Astrocyte (in vitro differentiated cells and primary cell): Measurements from ENCODE around the gene ABCA4. TPM values are rescaled to one million over a fixed set of nuclear protein-coding genes. Genes with fewer than 3 reads are reported as not detected.
A peak's percentile ranks its signal among the peaks of the same experiment; 100 is the strongest.

Experiments
- DNase-seq: peaks from one replicate; pipeline ENCODE4 v3.0.0-alpha.2; 2010; ENCODE audit warnings: low read depth
- FAIRE-seq: peaks from 2 replicates; lab custom pipeline; 2011; peaks lifted over from hg19 to GRCh38; lab: Jason Lieb, UNC
- H2AFZ ChIP-seq: 2 replicates; pipeline ENCODE4 v1.6.0; 2012; ENCODE audit warnings: low read depth, low read length, inconsistent platforms
- H3K27ac ChIP-seq: 2 replicates; pipeline ENCODE4 v1.5.1; 2011; ENCODE audit warnings: low read depth, low read length, inconsistent platforms
- H3K27me3 ChIP-seq: 2 replicates; pipeline ENCODE4 v1.6.0; 2011; ENCODE audit warnings: low read length, inconsistent platforms; ENCODE audit not compliant: insufficient read depth
- H3K36me3 ChIP-seq: 2 replicates; pipeline ENCODE4 v1.5.1; 2011; ENCODE audit warnings: low read length, inconsistent platforms; ENCODE audit not compliant: insufficient read depth
- H3K4me1 ChIP-seq: 2 replicates; pipeline ENCODE4 v1.5.1; 2011; ENCODE audit warnings: low read length, inconsistent platforms; ENCODE audit not compliant: insufficient read depth
- H3K4me2 ChIP-seq: 2 replicates; pipeline ENCODE4 v1.6.0; 2012; ENCODE audit warnings: low read length, inconsistent platforms
- H3K4me3 ChIP-seq: 2 replicates; pipeline ENCODE4 v1.5.1; 2011; ENCODE audit warnings: low read depth, mild to moderate bottlenecking, low read length, inconsistent platforms; ENCODE audit not compliant: insufficient read depth
- H3K79me2 ChIP-seq: 2 replicates; pipeline ENCODE4 v1.6.0; 2012; ENCODE audit warnings: mild to moderate bottlenecking, low read length, inconsistent platforms; ENCODE audit not compliant: insufficient read depth
- H3K9ac ChIP-seq: 2 replicates; pipeline ENCODE4 v1.6.0; 2012; ENCODE audit warnings: mild to moderate bottlenecking, low read length, inconsistent platforms
- H3K9me3 ChIP-seq: 2 replicates; pipeline ENCODE4 v1.5.1; 2012; ENCODE audit warnings: low read depth, mild to moderate bottlenecking, low read length, inconsistent platforms; ENCODE audit not compliant: insufficient read depth
- H4K20me1 ChIP-seq: 2 replicates; pipeline ENCODE4 v1.6.0; 2012; ENCODE audit warnings: low read length, inconsistent platforms; ENCODE audit not compliant: insufficient read depth
- H3K27ac Mint-ChIP-seq: one replicate; pipeline ENCODE4 v1.8.0; 2021; ENCODE audit warnings: mild to moderate bottlenecking, mixed read lengths; ENCODE audit not compliant: unreplicated experiment
- H3K27me3 Mint-ChIP-seq: one replicate; pipeline ENCODE4 v1.8.0; 2021; ENCODE audit warnings: low read depth, mixed read lengths; ENCODE audit not compliant: unreplicated experiment
- H3K36me3 Mint-ChIP-seq: one replicate; pipeline ENCODE4 v1.8.0; 2021; ENCODE audit warnings: low read depth, mixed read lengths; ENCODE audit not compliant: unreplicated experiment
- H3K4me1 Mint-ChIP-seq: one replicate; pipeline ENCODE4 v1.8.0; 2021; ENCODE audit warnings: low read depth, mixed read lengths; ENCODE audit not compliant: unreplicated experiment
- H3K4me3 Mint-ChIP-seq: one replicate; pipeline ENCODE4 v1.8.0; 2021; ENCODE audit warnings: mild to moderate bottlenecking, moderate library complexity, mixed read lengths; ENCODE audit not compliant: unreplicated experiment
- H3K9me3 Mint-ChIP-seq: one replicate; pipeline ENCODE4 v1.8.0; 2021; ENCODE audit warnings: mild to moderate bottlenecking, mixed read lengths; ENCODE audit not compliant: unreplicated experiment
- CTCF ChIP-seq: IDR thresholded peaks from 2 replicates; pipeline ENCODE4 v1.5.1; 2011; ENCODE audit warnings: low read depth, mild to moderate bottlenecking, inconsistent platforms, low read length, moderate library complexity; ENCODE audit not compliant: insufficient read depth
- EZH2 ChIP-seq: IDR thresholded peaks from 2 replicates; pipeline ENCODE4 v1.6.1; 2012; ENCODE audit warnings: mild to moderate bottlenecking, low read length, inconsistent platforms; ENCODE audit not compliant: insufficient read depth
- total RNA-seq: library from RNA; stranded (reverse); gene quantifications from 2 replicates; pipeline ENCODE4 v1.2.1, GENCODE V29; 2021

The ABCA4 gene
- total RNA-seq, 1 donor from 2014 or later = 0.20 TPM

- H3K36me3 ChIP-seq = no peaks in the 10 kb centered on the region
- H3K79me2 ChIP-seq = no peaks in the 10 kb centered on the region
- DNase-seq (peak; percentile 16), FAIRE-seq (no peak)
- no peaks in the 10 kb centered on the region for H3K36me3 Mint-ChIP-seq
- H3K4me1 Mint-ChIP-seq = peaks cover 22% of the 10 kb centered on the region
- H3K4me1 ChIP-seq = peaks cover 15% of the 10 kb centered on the region
- H3K27ac Mint-ChIP-seq = peak overlapping the region; percentile 55
- H3K4me2 ChIP-seq = peak overlapping the region; percentile 33
- no peaks in the 10 kb centered on the region for H3K27me3 ChIP-seq
- no peak overlapping the region for H3K4me3 ChIP-seq
- H3K27ac ChIP-seq = no peak overlapping the region
- H2AFZ ChIP-seq = no peak overlapping the region
- H3K9me3 ChIP-seq = no peaks in the 10 kb centered on the region
- no peaks in the 10 kb centered on the region for H3K9me3 Mint-ChIP-seq
- H3K27me3 Mint-ChIP-seq = peaks cover 28% of the 10 kb centered on the region
- no peaks in the 10 kb centered on the region for H4K20me1 ChIP-seq
- TF ChIP-seq CTCF (no peak), EZH2 (no peak)
- H3K4me3 Mint-ChIP-seq = no peak overlapping the region
- H3K9ac ChIP-seq = no peak overlapping the region
Observed at GRCh38 chr1:94106716-94107115, 14.2 kb downstream of the ABCA4 start.

- no peak overlapping the region for H3K4me2 ChIP-seq
- H3K27ac Mint-ChIP-seq = peak overlapping the region; percentile 66
Observed at GRCh38 chr1:94105957-94106529, 14.9 kb downstream of the ABCA4 start.

More at GRCh38 chr1:94105957-94106529, 14.9 kb downstream of the ABCA4 start:
- peaks cover 26% of the 10 kb centered on the region for H3K27me3 Mint-ChIP-seq
- Histone ChIP-seq H3K27me3 (no peaks in the 10 kb centered on the region), H3K9me3 (no peaks in the 10 kb centered on the region), H2AFZ (no peak overlapping the region), H3K4me1 (peaks cover 15% of the 10 kb centered on the region), H3K27ac (no peak overlapping the region), H3K9ac (no peak overlapping the region), H4K20me1 (no peaks in the 10 kb centered on the region), H3K79me2 (no peaks in the 10 kb centered on the region), H3K4me3 (no peak overlapping the region), H3K36me3 (no peaks in the 10 kb centered on the region)
- H3K9me3 Mint-ChIP-seq = no peaks in the 10 kb centered on the region
- no peak overlapping the region for H3K4me3 Mint-ChIP-seq
- TF ChIP-seq EZH2 (no peak), CTCF (no peak)
- peak; percentile 50 for DNase-seq
- H3K4me1 Mint-ChIP-seq = peaks cover 22% of the 10 kb centered on the region
- H3K36me3 Mint-ChIP-seq = no peaks in the 10 kb centered on the region
- FAIRE-seq = no peak
